Breast epithelium (tissue), 4 donors: Measurements from ENCODE around the gene SUMF1. TPM values are rescaled to one million over a fixed set of nuclear protein-coding genes. Genes with fewer than 3 reads are reported as not detected.

Source experiments
- DNase-seq, 2 donors: peaks; one replicate each; pipeline ENCODE4 v3.0.0-alpha.2; 2019; ENCODE audit warnings: low spot score in 2 of 2
- H3K27ac ChIP-seq, 2 donors: fragments of 200-600 bp; sonication (generic) in 1 of 2; one replicate each; pipeline ENCODE4 v1.5.1; 2016 to 2019; ENCODE audit warnings: mild to moderate bottlenecking in 1 of 2
- H3K27me3 ChIP-seq, 2 donors: fragments of 200-600 bp; sonication (generic) in 1 of 2; one replicate each; pipeline versions ENCODE4 v1.5.1 to v1.6.0; 2017 to 2019; ENCODE audit warnings: control low read depth in 1 of 2, mild to moderate bottlenecking in 1 of 2
- H3K36me3 ChIP-seq: fragments of 200-600 bp; one replicate; pipeline ENCODE4 v1.5.1; 2019
- H3K4me1 ChIP-seq, 2 donors: fragments of 200-600 bp; sonication (generic); one replicate each; pipeline ENCODE4 v1.5.1; 2016 to 2019; ENCODE audit warnings: control low read depth in 1 of 2
- H3K4me3 ChIP-seq, 3 donors: fragments of 200-600 bp; sonication (generic); 1 replicate in 2 of 3; 2 replicates in 1 of 3; pipeline ENCODE4 v1.5.1; 2016 to 2019; ENCODE audit warnings: mild to moderate bottlenecking in 3 of 3, moderate library complexity in 2 of 3
- H3K9me3 ChIP-seq, 2 donors: fragments of 200-600 bp; sonication (generic) in 1 of 2; one replicate each; pipeline ENCODE4 v1.5.1; 2016 to 2019; ENCODE audit warnings: control low read depth in 1 of 2
- POLR2A ChIP-seq: fragments of 450-650 bp; IDR thresholded peaks from one replicate; pipeline ENCODE4 v1.6.1; 2016; ENCODE audit warnings: antibody characterized with exemption, mild to moderate bottlenecking, moderate library complexity
- POLR2AphosphoS5 ChIP-seq, 3 donors: sonication (generic); formaldehyde crosslinking; IDR thresholded peaks; one replicate each; pipeline ENCODE4 v1.6.1; 2017; ENCODE audit warnings: antibody characterized with exemption in 3 of 3
- intact Hi-C: fragments of 100-400 bp; cut with DNase I; formaldehyde crosslinking; loops from one replicate; pipeline ENCODE4 v1.15.1; 2023; ENCODE audit warnings: low total_unique reads
- total RNA-seq, 3 donors: library from RNA; depleted of rRNA; stranded (reverse); fragments of >200 nt; gene quantifications; one replicate each; pipeline ENCODE4 v1.1.0, GENCODE V29; 2016
- TF ChIP-seq, protein P1 (sequence below), 3 donors: fragments of 450-650 bp; IDR thresholded peaks; one replicate each; pipeline ENCODE4 v1.5.1; 2016 to 2017; ENCODE audit warnings: antibody characterized with exemption in 3 of 3, mild to moderate bottlenecking in 3 of 3, moderate library complexity in 3 of 3

Gene SUMF1
- total RNA-seq, 3 donors from 2014 or later: 84.2 to 87.1 (median 84.9) TPM

DNA sequence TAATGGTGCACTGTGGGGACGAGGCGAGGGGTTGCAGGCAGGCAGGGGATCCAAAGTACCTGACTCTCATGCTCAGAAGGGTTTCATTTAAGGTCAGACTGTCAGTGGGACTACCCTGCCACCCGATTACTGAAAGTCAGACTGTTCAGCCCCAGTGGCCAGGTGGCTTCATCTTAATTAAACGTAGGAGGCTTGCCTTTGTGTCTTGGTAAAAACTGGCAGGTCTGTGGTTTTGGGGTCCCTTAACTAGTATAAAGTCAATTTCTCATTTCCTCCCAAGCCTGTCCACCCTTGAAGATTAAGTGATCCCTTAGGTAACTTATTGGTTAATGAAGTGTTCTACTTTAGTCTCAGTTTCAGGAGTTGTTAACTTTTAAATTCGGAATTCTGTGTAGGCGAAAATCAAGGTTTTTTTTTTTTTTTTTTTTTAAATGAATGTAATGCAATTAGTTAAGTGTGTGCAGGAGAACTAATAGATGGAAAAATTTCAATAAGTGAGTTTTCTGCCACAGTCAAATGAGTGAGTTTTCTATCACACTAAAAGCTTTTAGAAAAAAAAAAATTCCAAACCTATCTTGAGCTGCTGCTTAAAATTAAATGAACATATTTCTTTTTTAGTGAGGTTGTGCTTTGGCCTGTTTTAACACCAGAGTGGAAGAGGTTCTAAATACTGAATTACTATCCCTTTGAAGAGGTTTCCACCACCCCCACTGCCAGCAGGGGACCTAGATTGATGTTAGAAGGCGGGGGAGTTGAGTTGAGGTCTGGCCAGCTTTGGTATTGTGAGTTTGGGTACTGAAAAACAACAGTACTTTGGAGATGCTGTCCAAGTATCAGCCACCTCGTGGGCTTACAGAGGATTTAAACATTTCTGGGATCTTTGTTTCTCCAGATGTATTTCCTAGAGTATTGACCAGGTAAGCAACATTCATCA, 41.2 kb upstream of the SUMF1 start:
- Histone ChIP-seq H3K27ac (no peak overlapping the region), H3K27me3 (no peaks in the 10 kb centered on the region), H3K4me3 (no peak overlapping the region), H3K9me3 (no peaks in the 10 kb centered on the region), H3K4me1 (peaks cover 4 to 7% of the 10 kb centered on the region in 2 donors), H3K36me3 (no peaks in the 10 kb centered on the region)
- TF ChIP-seq POLR2AphosphoS5 (IDR thresholded peaks at IDR 0.05): no peak
- TF ChIP-seq, protein P1, sequence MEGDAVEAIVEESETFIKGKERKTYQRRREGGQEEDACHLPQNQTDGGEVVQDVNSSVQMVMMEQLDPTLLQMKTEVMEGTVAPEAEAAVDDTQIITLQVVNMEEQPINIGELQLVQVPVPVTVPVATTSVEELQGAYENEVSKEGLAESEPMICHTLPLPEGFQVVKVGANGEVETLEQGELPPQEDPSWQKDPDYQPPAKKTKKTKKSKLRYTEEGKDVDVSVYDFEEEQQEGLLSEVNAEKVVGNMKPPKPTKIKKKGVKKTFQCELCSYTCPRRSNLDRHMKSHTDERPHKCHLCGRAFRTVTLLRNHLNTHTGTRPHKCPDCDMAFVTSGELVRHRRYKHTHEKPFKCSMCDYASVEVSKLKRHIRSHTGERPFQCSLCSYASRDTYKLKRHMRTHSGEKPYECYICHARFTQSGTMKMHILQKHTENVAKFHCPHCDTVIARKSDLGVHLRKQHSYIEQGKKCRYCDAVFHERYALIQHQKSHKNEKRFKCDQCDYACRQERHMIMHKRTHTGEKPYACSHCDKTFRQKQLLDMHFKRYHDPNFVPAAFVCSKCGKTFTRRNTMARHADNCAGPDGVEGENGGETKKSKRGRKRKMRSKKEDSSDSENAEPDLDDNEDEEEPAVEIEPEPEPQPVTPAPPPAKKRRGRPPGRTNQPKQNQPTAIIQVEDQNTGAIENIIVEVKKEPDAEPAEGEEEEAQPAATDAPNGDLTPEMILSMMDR (IDR thresholded peaks at IDR 0.05): no peak
- no peak for TF ChIP-seq POLR2A
- intact Hi-C loops: no loop called here
- DNase-seq: no peak

DNA sequence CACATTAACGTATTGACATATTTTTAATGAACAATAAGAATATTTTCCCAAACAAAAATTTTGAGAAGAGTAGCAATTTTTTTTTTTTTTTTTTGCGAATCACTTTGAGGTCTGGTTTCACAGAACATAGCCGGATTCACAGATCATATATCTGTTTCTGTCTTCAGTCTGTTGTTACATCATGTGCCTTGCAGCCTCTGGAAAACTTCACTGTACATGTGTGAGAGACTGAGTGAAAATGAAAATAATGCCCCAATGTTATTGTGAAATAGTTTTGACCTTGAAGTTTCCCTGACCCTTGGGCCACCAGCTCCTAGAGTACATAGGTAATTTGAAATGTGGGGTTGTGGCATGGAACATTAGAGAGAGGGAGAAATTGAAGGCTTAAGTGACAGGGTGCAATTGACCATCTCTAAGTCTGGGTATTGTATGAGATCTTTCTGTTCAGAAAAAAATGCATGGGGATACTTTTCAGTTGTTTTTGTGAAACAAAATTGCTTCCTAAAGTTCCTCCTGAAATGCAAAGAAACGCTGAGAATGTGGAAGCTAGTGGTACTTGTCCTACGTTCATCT, 40.0 kb upstream of the SUMF1 start:
- Histone ChIP-seq H3K9me3 (no peaks in the 10 kb centered on the region), H3K4me3 (no peak overlapping the region), H3K27me3 (no peaks in the 10 kb centered on the region), H3K27ac (no peak overlapping the region), H3K36me3 (no peaks in the 10 kb centered on the region), H3K4me1 (peaks cover 4 to 7% of the 10 kb centered on the region in 2 donors)
- DNase-seq: no peak
- TF ChIP-seq POLR2A: no peak
- no peak for TF ChIP-seq POLR2AphosphoS5 (IDR thresholded peaks at IDR 0.05)
- TF ChIP-seq, protein P1 (IDR thresholded peaks at IDR 0.05): no peak
- intact Hi-C loops: no loop called here

DNA sequence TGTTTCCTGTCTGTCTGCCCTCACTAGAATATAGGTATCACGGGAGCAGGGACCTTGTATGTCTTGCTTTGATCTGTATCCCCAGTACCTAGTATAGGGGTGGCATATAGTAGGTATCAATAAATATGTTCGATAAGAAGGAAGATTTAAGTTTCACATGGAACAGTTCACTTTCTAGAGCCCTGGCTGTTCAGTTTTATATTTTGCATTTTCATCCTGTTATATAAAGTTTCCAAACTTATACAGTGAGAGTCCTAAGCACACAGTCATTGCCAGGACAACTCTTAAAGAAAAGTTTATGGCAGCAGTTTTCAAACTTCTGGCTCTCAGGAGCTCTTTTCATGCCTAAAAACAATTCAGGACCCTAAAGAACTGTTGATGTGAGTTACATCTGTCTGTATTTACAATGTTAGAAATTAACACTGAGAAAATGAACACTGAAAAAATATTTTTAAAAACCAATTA, 39.5 kb upstream of the SUMF1 start:
- no peak for DNase-seq
- Histone ChIP-seq H3K4me3 (no peak overlapping the region), H3K9me3 (no peaks in the 10 kb centered on the region), H3K27ac (no peak overlapping the region), H3K4me1 (peaks cover 4 to 7% of the 10 kb centered on the region in 2 donors), H3K36me3 (no peaks in the 10 kb centered on the region), H3K27me3 (no peaks in the 10 kb centered on the region)
- intact Hi-C loops: no loop called here
- TF ChIP-seq POLR2AphosphoS5 (IDR thresholded peaks at IDR 0.05) (no peak), POLR2A (no peak)
- TF ChIP-seq, protein P1 (IDR thresholded peaks at IDR 0.05): no peak

DNA sequence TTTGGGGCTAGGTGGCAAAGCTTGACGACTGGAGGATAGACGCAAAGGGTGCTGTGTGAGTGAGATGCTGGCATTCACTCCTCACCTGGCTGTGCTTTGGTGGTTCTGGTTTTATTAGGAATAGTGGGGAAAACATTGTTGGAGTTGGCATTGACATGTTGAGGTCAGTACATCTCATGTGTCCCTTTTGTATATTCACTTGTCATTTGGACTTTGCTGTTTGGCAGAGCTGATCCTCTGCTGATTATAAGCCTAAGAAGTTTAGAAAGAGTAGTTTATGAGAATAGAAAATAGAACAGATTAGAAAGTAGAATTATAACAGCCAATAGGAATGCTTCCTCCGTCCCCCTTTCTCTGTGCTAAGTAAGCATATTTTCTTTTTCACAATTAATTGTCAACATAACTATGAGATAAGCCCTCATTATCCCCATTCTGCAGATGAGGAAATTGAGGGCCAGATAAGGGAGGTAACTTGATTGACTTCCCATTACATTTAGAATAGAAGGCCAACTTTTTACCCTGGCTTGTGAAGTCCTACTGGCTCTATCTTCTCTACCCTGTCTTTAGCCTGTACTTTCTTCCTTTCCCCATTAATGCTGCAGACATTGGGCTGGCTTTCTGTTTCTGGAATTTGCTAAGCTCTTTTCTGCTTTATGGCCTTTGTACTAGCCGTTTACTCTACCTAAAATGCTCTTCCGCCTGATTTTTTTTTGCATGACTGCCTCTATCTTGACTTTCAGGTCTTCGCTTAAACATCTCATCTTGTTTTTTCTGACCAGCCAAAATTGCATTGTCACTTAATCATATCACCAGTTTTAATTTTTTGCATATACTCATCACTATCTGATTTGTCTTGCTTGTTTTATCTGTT, 38.9 kb upstream of the SUMF1 start:
- Histone ChIP-seq H3K27ac (peak overlapping the region; percentile 77 to 88), H3K9me3 (no peaks in the 10 kb centered on the region), H3K4me1 (peaks cover 4 to 7% of the 10 kb centered on the region in 2 donors), H3K4me3 (no peak overlapping the region), H3K27me3 (no peaks in the 10 kb centered on the region), H3K36me3 (no peaks in the 10 kb centered on the region)
- TF ChIP-seq, protein P1 (IDR thresholded peaks at IDR 0.05): no peak
- TF ChIP-seq POLR2AphosphoS5 (IDR thresholded peaks at IDR 0.05): no peak
- no peak for TF ChIP-seq POLR2A
- intact Hi-C loops: no loop called here
- no peak for DNase-seq
